Adrenal gland (tissue), 5 donors: ENCODE data around the gene KRTAP4-2.

Experiments
- POLR2A ChIP-seq, 2 donors: fragments of 450-650 bp; IDR thresholded peaks; one replicate each; pipeline ENCODE4 v1.6.1; 2017; ENCODE audit warnings: antibody characterized with exemption in 2 of 2, mild to moderate bottlenecking in 2 of 2, moderate library complexity in 1 of 2
- TF ChIP-seq, protein P1 (sequence below), 6 experiments: fragments of 450-650 bp in 4 of 6; fragments of 200-600 bp in 2 of 6; sonication (generic) in 1 of 6; IDR thresholded peaks; 1 replicate in 5 of 6; 2 replicates in 1 of 6; pipeline versions ENCODE4 v1.5.1 to v1.8.0; 2016 to 2021; ENCODE audit warnings: antibody characterized with exemption in 6 of 6, mild to moderate bottlenecking in 2 of 6, moderate library complexity in 1 of 6
- donor health status: DM: no; HTN: no; CAD: no.

GRCh38 chr17:41211845-41212466, 33.9 kb upstream of the KRTAP4-2 start:
- TF ChIP-seq, protein P1, sequence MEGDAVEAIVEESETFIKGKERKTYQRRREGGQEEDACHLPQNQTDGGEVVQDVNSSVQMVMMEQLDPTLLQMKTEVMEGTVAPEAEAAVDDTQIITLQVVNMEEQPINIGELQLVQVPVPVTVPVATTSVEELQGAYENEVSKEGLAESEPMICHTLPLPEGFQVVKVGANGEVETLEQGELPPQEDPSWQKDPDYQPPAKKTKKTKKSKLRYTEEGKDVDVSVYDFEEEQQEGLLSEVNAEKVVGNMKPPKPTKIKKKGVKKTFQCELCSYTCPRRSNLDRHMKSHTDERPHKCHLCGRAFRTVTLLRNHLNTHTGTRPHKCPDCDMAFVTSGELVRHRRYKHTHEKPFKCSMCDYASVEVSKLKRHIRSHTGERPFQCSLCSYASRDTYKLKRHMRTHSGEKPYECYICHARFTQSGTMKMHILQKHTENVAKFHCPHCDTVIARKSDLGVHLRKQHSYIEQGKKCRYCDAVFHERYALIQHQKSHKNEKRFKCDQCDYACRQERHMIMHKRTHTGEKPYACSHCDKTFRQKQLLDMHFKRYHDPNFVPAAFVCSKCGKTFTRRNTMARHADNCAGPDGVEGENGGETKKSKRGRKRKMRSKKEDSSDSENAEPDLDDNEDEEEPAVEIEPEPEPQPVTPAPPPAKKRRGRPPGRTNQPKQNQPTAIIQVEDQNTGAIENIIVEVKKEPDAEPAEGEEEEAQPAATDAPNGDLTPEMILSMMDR (IDR thresholded peaks at IDR 0.05), result no peak
- TF ChIP-seq POLR2A (IDR thresholded peaks at IDR 0.05), result no peak
